Kidney capillary endothelial cell (primary cell): ENCODE results near the gene CTIF.
A peak's percentile ranks its signal among the peaks of the same experiment; 100 is the strongest.

Source experiments
- DNase-seq: peaks from one replicate; pipeline ENCODE4 v3.0.0-alpha.2; 2018; ENCODE audit warnings: low spot score

CTIF gene

DNA sequence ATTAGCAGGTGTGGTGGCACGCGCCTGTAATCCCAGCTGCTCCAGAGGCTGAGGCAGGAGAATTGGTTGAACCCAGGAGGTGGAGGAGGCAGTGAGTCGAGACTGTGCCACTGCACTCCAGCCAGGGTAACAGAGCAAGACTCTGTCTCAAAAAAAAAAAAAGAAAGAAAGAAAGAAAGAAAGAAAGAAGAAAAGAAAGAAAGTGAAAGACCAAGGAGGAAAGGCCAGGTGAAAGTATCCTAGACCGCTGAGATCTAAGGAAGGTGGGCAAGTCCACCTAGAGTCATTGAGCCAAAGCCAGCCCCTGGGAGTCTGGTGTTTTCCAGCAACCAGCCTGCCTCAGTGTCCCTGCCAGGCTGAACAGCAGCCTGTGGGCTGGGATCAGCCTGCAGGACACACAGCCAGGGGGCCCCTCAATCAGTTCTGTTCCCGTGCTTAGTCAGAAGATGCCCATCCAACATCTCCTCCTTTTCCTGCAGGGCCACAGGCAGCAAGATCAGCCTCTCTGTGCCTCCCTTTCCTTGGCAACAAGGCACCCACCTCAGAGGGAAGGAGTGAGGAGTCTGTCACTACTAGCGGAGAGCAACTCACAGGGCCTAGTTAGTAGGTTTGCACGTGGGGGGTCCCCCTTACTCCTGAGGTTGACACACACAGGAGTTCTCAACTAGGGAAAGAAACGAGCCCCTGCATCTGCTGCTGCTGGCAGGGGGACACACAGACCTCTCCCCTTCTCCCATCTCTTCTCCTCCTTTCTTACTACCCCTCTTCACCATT is 347.9 kb downstream of the CTIF start:
- DNase-seq = no peak

- no peak for DNase-seq
Observed at GRCh38 chr18:48887294-48887904, 348.6 kb downstream of the CTIF start.

DNA sequence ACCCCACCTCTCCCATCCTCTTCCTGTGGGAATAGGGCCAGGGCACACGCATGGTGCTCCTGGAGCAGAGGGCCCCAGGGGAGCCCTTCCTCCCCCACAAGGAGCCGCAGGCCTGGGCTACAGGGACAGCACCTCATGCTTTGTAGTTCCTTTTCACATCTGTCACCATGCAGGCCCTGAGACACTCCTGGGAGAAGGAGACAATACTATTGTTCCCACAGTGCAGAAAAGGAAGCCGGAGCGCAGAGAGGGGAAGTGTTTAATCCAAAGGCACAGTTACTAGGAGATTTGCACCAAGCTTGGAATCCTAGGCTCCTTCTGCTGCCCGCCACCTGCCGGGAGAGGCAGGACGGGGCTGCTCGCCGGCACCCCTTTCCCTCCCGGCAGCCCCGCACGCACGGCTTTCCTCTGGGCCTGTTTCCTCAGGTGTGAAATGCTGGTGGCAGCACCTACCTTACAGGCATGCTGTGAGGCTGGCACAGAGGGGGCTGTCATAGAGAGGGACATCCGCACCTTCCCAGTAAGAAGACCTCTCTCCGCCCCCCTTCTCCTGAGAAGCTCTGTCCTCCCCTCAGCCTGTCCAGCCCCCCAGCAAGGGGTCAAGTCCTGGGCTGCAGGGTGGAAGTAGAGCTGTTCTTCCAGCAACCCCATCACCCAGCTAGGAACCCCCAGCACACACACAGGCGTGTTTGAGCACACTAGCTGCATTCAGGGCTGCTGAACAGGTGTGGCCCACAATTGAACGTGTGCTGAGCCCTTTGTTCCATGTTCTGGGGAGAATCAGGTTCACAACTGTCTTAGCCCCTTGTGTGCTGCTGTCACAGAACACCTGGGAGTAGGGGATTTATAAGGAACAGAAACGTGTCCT is 349.3 kb downstream of the CTIF start:
- peak; percentile 74 for DNase-seq

DNA sequence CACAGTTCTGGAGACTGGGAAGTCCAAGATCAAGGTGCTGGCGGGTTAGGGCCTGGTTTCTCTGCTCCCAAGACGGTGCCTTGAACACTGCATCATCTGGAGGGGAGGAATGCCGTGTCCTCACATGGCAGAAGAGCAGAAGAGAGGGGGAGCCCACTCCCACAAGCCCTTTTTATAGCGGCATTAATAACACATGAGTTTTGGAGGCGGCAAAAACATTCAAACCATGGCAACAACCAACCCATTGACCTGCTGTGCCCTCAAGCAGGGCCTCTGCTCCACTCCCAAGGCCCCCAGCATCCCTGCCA is 349.9 kb downstream of the CTIF start:
- DNase-seq = no peak

- no peak for DNase-seq
Observed at GRCh38 chr18:48889115-48889941, 350.5 kb downstream of the CTIF start.

- no peak for DNase-seq
Observed at GRCh38 chr18:48889981-48890762, 351.3 kb downstream of the CTIF start.

DNA sequence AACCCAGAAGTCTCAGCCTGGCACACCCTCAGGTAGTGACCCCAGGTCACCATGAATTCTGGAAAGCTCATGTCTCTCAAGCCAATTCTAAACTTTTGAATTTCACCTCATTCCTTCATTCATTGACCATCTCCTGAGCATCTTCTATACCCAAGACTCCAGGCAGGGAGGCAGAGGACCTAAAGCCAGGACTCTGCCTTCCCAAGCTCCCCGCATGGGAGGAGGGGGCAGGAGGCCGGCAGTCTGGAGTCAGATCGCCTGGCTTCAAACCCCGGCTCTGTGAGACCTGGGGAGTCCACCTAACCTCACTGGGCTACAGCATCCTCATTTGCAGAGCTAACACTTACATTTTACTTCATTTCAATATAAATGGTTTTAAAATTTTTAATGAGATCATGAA is 352.9 kb downstream of the CTIF start:
- no peak for DNase-seq

- no peak for DNase-seq
Observed at GRCh38 chr18:48892146-48892855, 353.5 kb downstream of the CTIF start.

GRCh38 chr18:48893061-48893607 is 354.3 kb downstream of the CTIF start:
- no peak for DNase-seq

GRCh38 chr18:48893608-48894600 is 355.1 kb downstream of the CTIF start:
- no peak for DNase-seq

GRCh38 chr18:48894799-48895346 is 356.0 kb downstream of the CTIF start:
- no peak for DNase-seq

DNA sequence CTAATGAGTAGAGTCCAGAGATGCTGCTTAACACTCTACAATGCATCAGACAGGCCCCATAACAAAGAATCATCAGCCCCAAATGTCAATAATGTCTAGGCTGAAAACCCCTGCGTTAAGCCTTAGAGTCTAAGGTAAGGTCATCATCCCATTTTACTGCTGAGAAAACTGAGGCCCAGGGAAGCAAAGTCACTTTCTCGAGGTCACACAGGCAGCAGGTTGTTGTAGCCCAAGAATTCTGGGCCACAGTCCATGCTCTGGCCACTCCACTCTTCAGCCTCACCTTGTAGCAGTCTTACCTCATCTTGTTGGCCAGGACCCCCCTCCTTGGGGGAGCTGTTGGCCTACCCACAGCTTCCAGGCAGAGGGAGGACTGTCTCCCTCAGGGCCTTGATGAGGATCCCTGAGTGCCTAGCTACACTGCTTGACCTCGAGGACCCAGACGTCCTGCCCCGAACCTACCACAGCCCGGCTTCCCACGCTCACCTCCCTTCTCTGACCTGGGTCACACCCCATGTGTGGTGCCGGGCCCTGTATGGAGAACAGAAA is 357.6 kb downstream of the CTIF start:
- DNase-seq = no peak

- peak; percentile 35 for DNase-seq
Observed at GRCh38 chr18:48896875-48897511, 358.2 kb downstream of the CTIF start.

- no peak for DNase-seq
Observed at GRCh38 chr18:48897531-48897930, 358.7 kb downstream of the CTIF start.

DNA sequence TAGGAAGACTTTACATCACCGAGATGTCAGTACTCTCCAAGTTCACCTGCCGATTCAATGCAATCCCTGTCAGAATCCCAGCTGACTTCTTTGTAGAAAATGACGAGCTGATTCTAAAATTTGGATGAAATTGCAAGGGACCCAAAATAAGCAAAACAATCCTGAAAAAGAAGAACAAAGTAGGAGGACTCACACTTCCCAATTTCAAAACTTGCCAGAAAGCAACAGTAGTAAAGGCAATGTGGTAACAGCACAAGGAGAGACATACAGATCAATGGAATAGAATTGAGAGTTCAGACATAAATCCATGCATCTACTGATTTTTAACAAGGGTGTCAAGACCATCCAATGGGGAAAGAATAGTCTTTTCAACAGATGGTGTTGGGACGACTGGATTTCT is 359.7 kb downstream of the CTIF start:
- no peak for DNase-seq

GRCh38 chr18:48899558-48900174 is 360.8 kb downstream of the CTIF start:
- DNase-seq = no peak

GRCh38 chr18:48900469-48900868 is 361.6 kb downstream of the CTIF start:
- DNase-seq = no peak
